HepG2 (cell line): ENCODE results near the gene STK25. TPM values are rescaled to one million over a fixed set of nuclear protein-coding genes. Genes with fewer than 3 reads are reported as not detected.
A peak's percentile ranks its signal among the peaks of the same experiment; 100 is the strongest.

Experiments
- AGO2 ChIP-seq: fragments of 200-400 bp; formaldehyde crosslinking; optimal IDR thresholded peaks from 2 replicates; pipeline ENCODE3; 2017; ENCODE audit warnings: mild to moderate bottlenecking, low read depth, low read length, moderate library complexity
- ERF ChIP-seq: IDR thresholded peaks from 2 replicates; pipeline ENCODE4 v1.6.1; 2018; ENCODE audit warnings: missing biosample characterization, missing genetic modification reagents
- GATAD2A ChIP-seq: IDR thresholded peaks from 2 replicates; pipeline ENCODE4 v1.6.1; 2016
- GPN1 ChIP-seq: sonication (generic); formaldehyde crosslinking; IDR thresholded peaks from 2 replicates; pipeline ENCODE4 v1.5.1; 2020; ENCODE audit warnings: missing genetic modification reagents, borderline replicate concordance
- HNRNPK ChIP-seq: fragments of 200-400 bp; formaldehyde crosslinking; IDR thresholded peaks from 2 replicates; pipeline ENCODE4 v1.6.1; 2018; ENCODE audit warnings: low read length, low read depth, moderate library complexity, mild to moderate bottlenecking; ENCODE audit not compliant: poor library complexity, severe bottlenecking
- HOXA3 ChIP-seq: sonication (generic); formaldehyde crosslinking; IDR thresholded peaks from 2 replicates; pipeline ENCODE4 v1.5.0; 2020; ENCODE audit warnings: missing genetic modification reagents
- MEIS1 ChIP-seq: sonication (generic); formaldehyde crosslinking; IDR thresholded peaks from 2 replicates; pipeline ENCODE4 v1.9.0; 2021; ENCODE audit warnings: mild to moderate bottlenecking, missing genetic modification reagents, moderate library complexity, borderline replicate concordance
- MTA1 ChIP-seq: sonication (generic); formaldehyde crosslinking; IDR thresholded peaks from 2 replicates; pipeline ENCODE4 v1.4.0; 2020; ENCODE audit warnings: missing genetic modification reagents, mild to moderate bottlenecking, borderline replicate concordance
- MTF2 ChIP-seq: sonication (generic); formaldehyde crosslinking; IDR thresholded peaks from 2 replicates; pipeline ENCODE4 v1.5.0; 2020; ENCODE audit warnings: missing genetic modification reagents, borderline replicate concordance
- PITX1 ChIP-seq: sonication (generic); formaldehyde crosslinking; IDR thresholded peaks from 2 replicates; pipeline ENCODE4 v1.5.1; 2020; ENCODE audit warnings: mild to moderate bottlenecking, missing genetic modification reagents
- RXRB ChIP-seq: IDR thresholded peaks from 2 replicates; pipeline ENCODE4 v1.6.1; 2016; ENCODE audit warnings: borderline replicate concordance, missing genetic modification reagents, missing compliant biosample characterization
- ZNF235 ChIP-seq: sonication (generic); formaldehyde crosslinking; IDR thresholded peaks from 2 replicates; pipeline ENCODE4 v1.8.1; 2023; ENCODE audit warnings: mild to moderate bottlenecking, missing genetic modification reagents, borderline replicate concordance
- ZNF317 ChIP-seq: sonication (generic); formaldehyde crosslinking; IDR thresholded peaks from 2 replicates; pipeline ENCODE4 v1.5.0; 2020; ENCODE audit warnings: mild to moderate bottlenecking, missing genetic modification reagents
- ZNF329 ChIP-seq: sonication (generic); formaldehyde crosslinking; IDR thresholded peaks from 2 replicates; pipeline ENCODE4 v1.9.0; 2021; ENCODE audit warnings: low read depth, mild to moderate bottlenecking, missing genetic modification reagents
- ZNF577 ChIP-seq: sonication (generic); formaldehyde crosslinking; IDR thresholded peaks from 2 replicates; pipeline ENCODE4 v1.4.0; 2020; ENCODE audit warnings: mild to moderate bottlenecking, low read depth, missing genetic modification reagents, borderline replicate concordance
- ZNF678 ChIP-seq: sonication (generic); formaldehyde crosslinking; IDR thresholded peaks from 2 replicates; pipeline ENCODE4 v1.4.0; 2020; ENCODE audit warnings: mild to moderate bottlenecking, missing genetic modification reagents
- ZNF788 ChIP-seq: sonication (generic); formaldehyde crosslinking; IDR thresholded peaks from 2 replicates; pipeline ENCODE4 v1.5.0; 2020; ENCODE audit warnings: mild to moderate bottlenecking, missing genetic modification reagents, borderline replicate concordance
- ZSCAN20 ChIP-seq: sonication (generic); formaldehyde crosslinking; IDR thresholded peaks from 2 replicates; pipeline ENCODE4 v1.4.0; 2020; ENCODE audit warnings: missing genetic modification reagents, mild to moderate bottlenecking, borderline replicate concordance
- polyA plus RNA-seq, 8 experiments: library from polyadenylated mRNA; depleted of rRNA in 3 of 8; stranded (reverse) in 7 of 8; unstranded in 1 of 8; fragments of >200 nt; fragmentation: Illumina TruSeq in 4 of 8; extraction: Trizol in 4 of 8; gene quantifications; 2 replicates each; pipeline versions ENCODE4 v1.2.1 to v1.2.3, GENCODE V29; 2011 to 2016; ENCODE audit warnings: low read depth in 4 of 8, missing spikeins in 1 of 8, mixed read lengths in 1 of 8; ENCODE audit not compliant: insufficient read depth in 1 of 8
- total RNA-seq, 5 experiments: library from RNA; depleted of rRNA; stranded (reverse); fragments of >200 nt; fragmentation: Illumina TruSeq; extraction: Trizol; gene quantifications; 2 replicates each; pipeline ENCODE4 v1.2.3, GENCODE V29; 2016; ENCODE audit warnings: low read depth in 1 of 5
- TF ChIP-seq, protein P1 (sequence below), 2 experiments: IDR thresholded peaks; 2 replicates each; pipeline ENCODE4 v1.6.1; 2011 to 2012; ENCODE audit warnings: low read length in 2 of 2, borderline replicate concordance in 1 of 2, low read depth in 1 of 2, mild to moderate bottlenecking in 1 of 2, moderate library complexity in 1 of 2
- TF ChIP-seq, protein P2 (sequence below): sonication (generic); formaldehyde crosslinking; IDR thresholded peaks from 2 replicates; pipeline ENCODE4 v1.4.0; 2020; ENCODE audit warnings: mild to moderate bottlenecking, missing genetic modification reagents

The STK25 gene
- total and polyA plus RNA-seq, 2 of the 13 experiments (the other 11 are each of a cell fraction or from before 2014, with no cell fraction given) = 177 to 481 TPM

DNA sequence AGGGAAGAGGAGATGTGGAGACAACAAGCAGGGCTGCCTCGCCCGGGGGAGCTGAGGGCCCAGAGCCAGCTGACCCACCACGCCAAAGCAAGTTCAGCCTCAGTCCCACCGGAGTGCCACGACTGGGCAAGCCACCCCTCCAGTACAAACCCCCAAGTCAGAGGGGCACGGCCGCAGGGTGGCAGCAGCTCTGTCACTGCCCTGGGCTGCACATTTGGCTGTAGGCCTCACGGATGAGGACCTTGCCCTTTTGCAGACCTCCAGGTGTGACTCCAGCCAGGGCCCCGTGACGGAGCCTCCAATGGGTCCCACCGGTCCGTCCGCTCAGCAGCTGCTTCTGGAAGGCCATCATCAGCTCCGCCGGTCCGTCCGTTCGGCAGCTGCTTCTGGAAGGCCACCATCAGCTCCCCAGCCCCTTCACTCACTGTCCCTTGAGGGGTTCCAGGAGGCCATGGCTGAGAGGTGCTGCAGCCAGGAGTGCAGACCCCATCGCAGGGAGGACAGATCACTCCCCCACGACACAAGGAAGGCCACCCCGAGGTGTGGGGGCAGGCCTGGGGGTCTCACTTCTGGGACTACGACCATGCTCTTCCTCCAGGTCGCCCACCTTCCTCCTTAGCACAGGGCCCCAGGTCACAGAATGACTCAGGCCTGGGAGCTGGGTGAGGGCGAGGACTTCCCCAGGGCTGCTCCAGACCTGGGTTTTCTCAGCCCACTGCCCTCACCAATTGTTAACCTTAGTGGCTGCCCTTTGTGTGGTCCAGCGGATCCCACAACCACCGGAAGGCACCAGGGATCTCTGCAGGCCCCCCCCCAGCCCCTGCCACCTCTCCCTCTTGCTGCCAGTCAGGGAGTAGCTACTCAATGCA lies 24.6 kb upstream of the STK25 start (continued):
- TF ChIP-seq ZNF678 (CRISPR knock-in tag) = 0 out of 2 replicates have a peak, but pooled peaks have one; percentile 40
- no peak for TF ChIP-seq ZSCAN20 (CRISPR knock-in tag)
- TF ChIP-seq RXRB (CRISPR knock-in tag) = 0 out of 2 replicates have a peak, but pooled peaks have one; percentile 40
- TF ChIP-seq, protein P1, sequence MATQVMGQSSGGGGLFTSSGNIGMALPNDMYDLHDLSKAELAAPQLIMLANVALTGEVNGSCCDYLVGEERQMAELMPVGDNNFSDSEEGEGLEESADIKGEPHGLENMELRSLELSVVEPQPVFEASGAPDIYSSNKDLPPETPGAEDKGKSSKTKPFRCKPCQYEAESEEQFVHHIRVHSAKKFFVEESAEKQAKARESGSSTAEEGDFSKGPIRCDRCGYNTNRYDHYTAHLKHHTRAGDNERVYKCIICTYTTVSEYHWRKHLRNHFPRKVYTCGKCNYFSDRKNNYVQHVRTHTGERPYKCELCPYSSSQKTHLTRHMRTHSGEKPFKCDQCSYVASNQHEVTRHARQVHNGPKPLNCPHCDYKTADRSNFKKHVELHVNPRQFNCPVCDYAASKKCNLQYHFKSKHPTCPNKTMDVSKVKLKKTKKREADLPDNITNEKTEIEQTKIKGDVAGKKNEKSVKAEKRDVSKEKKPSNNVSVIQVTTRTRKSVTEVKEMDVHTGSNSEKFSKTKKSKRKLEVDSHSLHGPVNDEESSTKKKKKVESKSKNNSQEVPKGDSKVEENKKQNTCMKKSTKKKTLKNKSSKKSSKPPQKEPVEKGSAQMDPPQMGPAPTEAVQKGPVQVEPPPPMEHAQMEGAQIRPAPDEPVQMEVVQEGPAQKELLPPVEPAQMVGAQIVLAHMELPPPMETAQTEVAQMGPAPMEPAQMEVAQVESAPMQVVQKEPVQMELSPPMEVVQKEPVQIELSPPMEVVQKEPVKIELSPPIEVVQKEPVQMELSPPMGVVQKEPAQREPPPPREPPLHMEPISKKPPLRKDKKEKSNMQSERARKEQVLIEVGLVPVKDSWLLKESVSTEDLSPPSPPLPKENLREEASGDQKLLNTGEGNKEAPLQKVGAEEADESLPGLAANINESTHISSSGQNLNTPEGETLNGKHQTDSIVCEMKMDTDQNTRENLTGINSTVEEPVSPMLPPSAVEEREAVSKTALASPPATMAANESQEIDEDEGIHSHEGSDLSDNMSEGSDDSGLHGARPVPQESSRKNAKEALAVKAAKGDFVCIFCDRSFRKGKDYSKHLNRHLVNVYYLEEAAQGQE (IDR thresholded peaks at IDR 0.05; ENCODE audit: borderline replicate concordance in 1 of 2, low read depth in 1 of 2, low read length in 2 of 2) = no peak
- TF ChIP-seq MTA1 = peak; percentile 77; the same call in 1 of the 2 replicates
- no peak for TF ChIP-seq AGO2
- TF ChIP-seq HNRNPK = no peak
- TF ChIP-seq ZNF577 (CRISPR knock-in tag) = no peak
- no peak for TF ChIP-seq MTF2 (CRISPR knock-in tag)
- no peak for TF ChIP-seq ZNF329
- TF ChIP-seq, protein P2, sequence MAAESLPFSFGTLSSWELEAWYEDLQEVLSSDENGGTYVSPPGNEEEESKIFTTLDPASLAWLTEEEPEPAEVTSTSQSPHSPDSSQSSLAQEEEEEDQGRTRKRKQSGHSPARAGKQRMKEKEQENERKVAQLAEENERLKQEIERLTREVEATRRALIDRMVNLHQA (CRISPR knock-in tag) = no peak
- peak; percentile 81; the same call in 1 of the 2 replicates for TF ChIP-seq ZNF788
- TF ChIP-seq ZNF317 (CRISPR knock-in tag) = 0 out of 2 replicates have a peak, but pooled peaks have one; percentile 40
- TF ChIP-seq ERF (CRISPR knock-in tag) = 0 out of 2 replicates have a peak, but pooled peaks have one; percentile 23
- TF ChIP-seq HOXA3 (CRISPR knock-in tag) = peak; percentile 46; the same call in 1 of the 2 replicates
- TF ChIP-seq PITX1 (CRISPR knock-in tag) = no peak
- no peak for TF ChIP-seq GPN1 (CRISPR knock-in tag)
- TF ChIP-seq ZNF235 = no peak; the same call in 1 of the 2 replicates
- TF ChIP-seq MEIS1 (CRISPR knock-in tag) = peak; percentile 54; the same call in 1 of the 2 replicates
- no peak for TF ChIP-seq GATAD2A (CRISPR knock-in tag)
